ENCODE data around the gene ANGPT4.
"Not testable (repeated sequence)": the region's sequence is repeated elsewhere in the genome, so short reads cannot be mapped to it uniquely, and the experiment has no call there.

Gene ANGPT4

DNA sequence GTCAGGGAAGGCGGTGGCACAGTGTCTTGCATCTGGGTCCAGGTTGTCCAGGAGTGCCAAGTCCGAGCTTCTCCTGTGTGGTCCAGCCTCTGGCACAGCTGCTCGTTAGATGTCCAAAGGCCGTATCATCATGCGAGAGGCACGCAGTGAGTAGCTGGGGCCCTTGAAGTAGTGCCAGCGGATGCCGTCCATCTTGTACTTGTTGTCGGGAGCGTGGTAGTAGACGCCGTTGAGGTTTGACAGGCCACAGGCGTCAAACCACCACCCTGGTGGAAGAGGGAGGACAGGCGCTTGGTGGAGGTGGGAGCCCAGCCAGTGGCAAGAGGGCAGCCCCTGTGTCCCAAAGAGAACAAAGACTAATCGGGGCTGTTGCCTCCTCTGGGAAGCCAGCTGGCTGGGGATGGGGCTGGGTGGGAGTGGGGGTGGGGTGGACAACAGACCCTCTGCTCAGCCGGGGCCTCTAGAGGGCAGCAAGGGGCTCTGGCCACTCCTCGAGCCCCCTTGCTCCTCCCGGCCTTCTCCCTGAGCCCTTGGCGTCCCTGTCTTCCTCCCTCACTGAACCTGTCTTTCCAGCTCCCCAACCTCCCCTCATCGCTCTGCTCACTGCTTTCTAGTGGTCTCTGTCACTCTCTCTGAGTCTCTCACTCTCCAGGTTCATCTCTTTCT is 43.1 kb downstream of the ANGPT4 start:
- ATAC-seq (no peak), DNase-seq (no peak)

GRCh38 chr20:871948-872347 is 44.2 kb downstream of the ANGPT4 start:
- ATAC-seq (no peak), DNase-seq (no peak)

DNA sequence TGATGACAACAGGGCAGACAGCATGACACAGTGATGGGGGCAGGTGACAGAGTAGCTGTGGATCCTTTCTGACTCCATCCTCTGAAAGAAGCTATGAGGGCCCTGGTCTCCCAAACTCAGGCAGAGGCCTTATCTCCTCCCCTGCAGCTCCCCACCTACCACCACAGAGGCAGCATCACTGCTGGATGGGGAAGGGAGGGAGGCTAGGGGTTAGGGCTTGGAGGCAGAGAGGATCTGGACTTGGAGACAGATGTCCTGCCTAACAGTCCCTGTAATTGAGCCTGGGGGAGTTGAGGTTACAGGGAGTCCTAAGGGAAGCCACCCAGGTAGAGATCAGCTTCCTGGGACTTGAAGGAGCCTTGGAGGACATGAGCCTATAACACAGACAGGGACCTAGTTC is 44.7 kb downstream of the ANGPT4 start:
- ATAC-seq, result no peak
- no peak for DNase-seq

- no peak for DNase-seq
These were observed 45.4 kb downstream of the ANGPT4 start for GRCh38 chr20:870758-871157.

DNA sequence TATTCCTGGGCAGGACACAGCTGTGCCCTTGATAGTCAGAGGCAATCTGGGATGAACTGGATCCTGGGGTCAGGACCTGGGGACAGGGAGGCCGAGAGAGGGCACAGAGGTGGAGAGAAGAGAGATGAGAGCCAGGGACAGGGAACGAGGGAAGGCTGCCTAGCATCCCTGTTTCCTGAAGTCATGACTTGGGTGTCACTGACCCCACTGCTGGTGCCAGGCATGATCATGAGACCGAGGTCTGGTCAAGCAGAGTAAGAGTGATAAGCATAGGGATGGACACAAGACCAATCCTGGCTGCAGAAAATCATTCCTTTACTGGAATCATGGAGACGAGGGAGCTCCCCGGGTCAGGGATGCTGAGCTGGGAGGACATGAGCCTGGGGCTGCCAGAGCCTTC is 46.5 kb downstream of the ANGPT4 start:
- no peak for ATAC-seq
- no peak for DNase-seq

More at GRCh38 chr20:870758-871157, 45.4 kb downstream of the ANGPT4 start:
- ATAC-seq, result no peak

DNA sequence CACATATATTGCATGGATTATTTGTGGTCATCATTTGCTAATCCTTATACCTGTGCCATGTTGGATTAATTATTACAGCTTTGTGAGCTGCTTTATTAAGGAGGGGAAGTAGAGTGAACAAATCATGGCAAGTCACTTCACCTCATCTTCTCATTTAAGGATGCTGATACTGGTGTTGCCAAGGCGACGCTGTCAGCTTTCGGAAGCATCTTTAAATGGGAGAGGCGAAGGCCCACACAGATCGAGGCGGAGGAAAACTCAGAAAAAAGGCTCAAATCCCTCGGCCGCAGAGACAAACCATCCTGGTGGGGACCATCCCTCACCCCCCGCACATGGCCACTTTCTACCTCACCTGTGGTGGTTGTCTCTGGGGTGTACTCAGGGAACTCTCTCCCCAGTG is 47.9 kb downstream of the ANGPT4 start:
- DNase-seq (no peak), ATAC-seq (no peak)

GRCh38 chr20:865440-865839 is 50.7 kb downstream of the ANGPT4 start:
- DNase-seq, result no peak
- ATAC-seq, result no peak

- ATAC-seq (no peak), DNase-seq (no peak)
These were observed 55.2 kb downstream of the ANGPT4 start for GRCh38 chr20:860891-861290.

DNA sequence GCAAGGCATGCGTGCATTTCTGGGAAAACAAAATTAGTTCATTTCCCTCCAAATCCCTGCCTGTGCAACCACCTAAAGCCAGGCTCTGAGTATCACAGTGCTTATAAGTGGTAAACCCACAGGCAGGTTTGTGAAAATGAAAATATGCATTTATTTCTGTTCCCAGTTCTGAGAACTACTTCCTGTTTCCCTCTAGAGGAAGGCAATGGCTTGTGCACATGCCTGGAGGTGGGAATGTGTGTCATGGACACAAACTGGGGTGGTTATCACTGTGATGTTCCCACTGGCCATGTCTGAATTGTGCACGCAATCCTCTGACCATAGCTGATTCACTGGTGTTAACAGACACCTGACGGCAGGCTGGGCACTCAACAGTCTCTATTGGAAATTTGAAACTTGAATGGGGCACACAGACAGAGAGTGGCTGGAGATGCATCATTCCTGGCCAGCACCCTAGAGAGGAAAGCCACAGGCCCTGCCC is 56.3 kb downstream of the ANGPT4 start:
- no peak for DNase-seq
- no peak for ATAC-seq

DNA sequence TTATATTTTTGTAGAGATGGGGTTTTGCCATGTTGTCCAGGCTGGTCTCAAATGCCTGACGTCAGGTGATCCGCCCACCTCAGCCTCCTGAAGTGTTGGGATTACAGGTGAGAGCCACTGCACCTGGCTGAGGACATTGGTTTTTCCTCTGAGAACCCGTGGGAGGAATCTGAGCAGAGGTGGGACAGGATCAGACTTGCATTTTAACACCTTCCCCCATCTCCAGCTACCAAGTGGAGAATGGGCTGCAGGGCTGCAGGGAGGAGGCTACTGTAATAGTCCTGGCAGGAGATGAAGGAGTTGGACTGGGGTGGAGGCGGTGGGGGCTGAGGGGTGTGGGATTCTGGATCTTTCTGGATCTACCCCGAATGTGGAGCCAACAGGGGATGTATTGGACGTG is 58.1 kb downstream of the ANGPT4 start:
- no peak for ATAC-seq
- no peak for DNase-seq

- ATAC-seq, result peak; percentile 89
- DNase-seq, result peak; percentile 64
These were observed 59.8 kb downstream of the ANGPT4 start for GRCh38 chr20:856361-856775.

DNA sequence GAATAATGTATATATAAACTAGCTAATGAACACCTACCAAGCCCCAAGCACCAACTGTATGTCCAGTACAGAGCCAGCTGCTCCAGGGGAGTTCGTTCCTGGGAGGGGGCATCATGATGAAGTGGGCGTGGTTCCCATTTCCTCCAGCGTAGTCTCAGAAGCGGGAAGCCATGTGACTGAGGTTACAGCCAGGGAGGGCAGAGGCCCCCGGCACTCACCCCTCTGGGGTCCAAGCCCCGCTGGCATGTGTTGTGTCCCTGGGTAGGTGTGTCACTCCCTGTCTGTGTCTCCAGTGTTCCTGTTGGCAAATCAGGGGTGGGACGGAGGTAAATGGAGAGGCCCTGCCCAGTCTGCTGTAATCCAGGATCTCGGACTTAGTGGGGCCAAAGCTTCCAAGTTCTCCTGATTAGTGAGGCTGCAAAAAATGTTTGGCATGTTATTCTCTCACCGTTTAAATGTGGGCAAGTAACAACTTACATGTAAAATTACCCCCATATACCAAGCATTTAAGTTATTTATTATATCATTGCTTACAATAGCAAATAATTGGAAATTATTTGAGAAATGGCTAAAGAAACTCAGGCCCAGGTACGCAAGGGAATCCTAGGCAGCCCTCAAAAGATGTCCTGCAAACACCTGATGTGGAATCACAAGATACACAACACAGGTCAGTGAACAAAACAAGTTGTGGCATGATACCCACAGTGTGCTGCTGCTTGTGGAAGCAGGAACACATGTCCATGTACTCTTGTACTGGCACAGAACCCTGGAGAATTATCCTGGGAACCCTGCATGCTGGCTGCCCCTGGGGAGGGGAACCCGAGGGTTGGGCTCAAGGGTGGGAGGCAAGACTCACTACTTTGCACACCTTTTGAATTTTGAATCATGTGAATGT is 60.4 kb downstream of the ANGPT4 start:
- DNase-seq, result no peak
- ATAC-seq, result no peak

DNA sequence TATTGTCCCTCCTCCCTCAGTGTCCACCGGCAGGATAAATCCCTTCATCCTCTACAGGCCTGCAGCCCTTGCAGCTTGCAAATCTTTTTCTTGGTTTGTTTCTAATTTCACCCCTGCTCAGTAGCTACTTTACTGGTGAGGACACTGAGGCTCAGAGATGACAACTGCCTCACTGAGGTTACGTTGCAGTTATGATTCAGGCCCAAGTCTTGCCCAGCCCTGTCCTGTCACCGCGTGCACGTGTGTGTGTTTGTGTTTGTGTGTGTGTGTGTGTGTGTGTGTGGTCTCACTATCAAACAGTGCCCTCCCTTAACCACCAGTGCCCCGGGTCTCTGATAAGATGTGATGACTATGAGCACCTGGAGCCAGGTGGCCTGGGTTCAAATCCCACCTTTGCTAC is 61.5 kb downstream of the ANGPT4 start:
- no peak for ATAC-seq

GRCh38 chr20:853406-853996 is 62.6 kb downstream of the ANGPT4 start:
- no peak for DNase-seq
- peak; percentile 33 for ATAC-seq

More for the DNA sequence above, 61.5 kb downstream of the ANGPT4 start:
- DNase-seq, result no peak

GRCh38 chr20:848731-849130 is 67.4 kb downstream of the ANGPT4 start:
- ATAC-seq, result not testable (repeated sequence)

GRCh38 chr20:848193-848592 is 67.9 kb downstream of the ANGPT4 start:
- DNase-seq (no peak), ATAC-seq (no peak)

More at GRCh38 chr20:848731-849130, 67.4 kb downstream of the ANGPT4 start:
- DNase-seq, result not testable (repeated sequence)

- ATAC-seq (peak; percentile 42), DNase-seq (peak; percentile 62)
These were observed 69.2 kb downstream of the ANGPT4 start for GRCh38 chr20:846894-847278.

- ATAC-seq (peak; percentile 4), DNase-seq (no peak)
These were observed 69.9 kb downstream of the ANGPT4 start for GRCh38 chr20:845941-846893.

DNA sequence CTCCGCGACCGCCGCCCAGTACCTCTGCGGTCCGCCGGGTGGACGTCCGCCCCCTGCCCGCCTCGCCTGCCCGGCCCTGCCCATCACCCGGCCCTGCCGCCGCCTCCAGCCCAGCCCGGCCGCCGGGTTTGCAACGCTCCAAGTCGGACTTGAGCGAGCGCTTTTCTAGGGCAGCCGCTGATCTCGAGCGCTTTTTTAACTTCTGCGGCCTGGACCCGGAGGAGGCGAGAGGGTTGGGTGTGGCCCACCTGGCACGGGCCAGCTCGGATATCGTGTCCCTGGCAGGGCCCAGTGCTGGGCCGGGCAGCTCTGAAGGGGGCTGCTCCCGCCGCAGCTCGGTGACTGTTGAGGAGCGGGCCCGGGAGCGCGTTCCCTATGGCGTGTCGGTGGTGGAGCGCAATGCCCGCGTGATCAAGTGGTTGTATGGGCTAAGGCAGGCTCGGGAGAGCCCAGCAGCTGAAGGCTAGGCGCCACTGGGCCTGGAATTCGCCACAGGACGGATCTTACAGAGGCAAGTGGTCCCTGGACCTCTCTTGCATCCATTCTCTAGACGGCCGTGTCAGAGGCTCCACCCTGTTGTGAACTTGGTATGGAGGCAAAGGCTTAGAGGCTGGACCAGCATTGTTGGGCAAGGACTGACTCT is 70.8 kb downstream of the ANGPT4 start:
- DNase-seq (no peak), ATAC-seq (no peak)

- ATAC-seq, result peak; percentile 91
- peak; percentile 89 for DNase-seq
These were observed 71.5 kb downstream of the ANGPT4 start for GRCh38 chr20:844473-845225.

All from stimulated activated naive CD8-positive, alpha-beta T cell treated with anti-CD3 and anti-CD28 coated beads, Interleukin-15, Interleukin-2, amounts not matched to agents 100 U/mL and 50 U/mL, for 24 hours (primary cell).